Measurements from ENCODE around the gene CRACR2B.

DNA sequence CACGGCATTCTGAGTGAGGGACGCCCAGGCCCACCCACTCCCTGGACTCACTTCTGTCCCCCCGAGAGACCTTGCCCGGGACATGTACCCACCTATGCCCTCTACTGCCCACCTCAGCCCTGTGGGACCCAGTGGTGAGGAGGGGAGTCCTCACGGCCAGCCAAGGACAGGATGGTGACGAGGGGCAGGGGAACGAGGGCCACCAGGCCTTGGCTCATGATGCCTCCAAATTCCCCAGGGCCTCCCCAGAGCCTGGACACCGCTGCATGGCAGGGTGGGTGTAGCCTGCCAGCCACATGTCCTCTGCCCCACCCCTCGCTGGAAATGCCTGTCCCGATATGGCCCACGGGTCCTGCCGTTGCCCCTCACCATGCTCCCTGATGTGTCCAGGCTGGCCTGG lies 41.1 kb downstream of the CRACR2B start:
- TF ChIP-seq, protein P1, sequence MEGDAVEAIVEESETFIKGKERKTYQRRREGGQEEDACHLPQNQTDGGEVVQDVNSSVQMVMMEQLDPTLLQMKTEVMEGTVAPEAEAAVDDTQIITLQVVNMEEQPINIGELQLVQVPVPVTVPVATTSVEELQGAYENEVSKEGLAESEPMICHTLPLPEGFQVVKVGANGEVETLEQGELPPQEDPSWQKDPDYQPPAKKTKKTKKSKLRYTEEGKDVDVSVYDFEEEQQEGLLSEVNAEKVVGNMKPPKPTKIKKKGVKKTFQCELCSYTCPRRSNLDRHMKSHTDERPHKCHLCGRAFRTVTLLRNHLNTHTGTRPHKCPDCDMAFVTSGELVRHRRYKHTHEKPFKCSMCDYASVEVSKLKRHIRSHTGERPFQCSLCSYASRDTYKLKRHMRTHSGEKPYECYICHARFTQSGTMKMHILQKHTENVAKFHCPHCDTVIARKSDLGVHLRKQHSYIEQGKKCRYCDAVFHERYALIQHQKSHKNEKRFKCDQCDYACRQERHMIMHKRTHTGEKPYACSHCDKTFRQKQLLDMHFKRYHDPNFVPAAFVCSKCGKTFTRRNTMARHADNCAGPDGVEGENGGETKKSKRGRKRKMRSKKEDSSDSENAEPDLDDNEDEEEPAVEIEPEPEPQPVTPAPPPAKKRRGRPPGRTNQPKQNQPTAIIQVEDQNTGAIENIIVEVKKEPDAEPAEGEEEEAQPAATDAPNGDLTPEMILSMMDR (IDR thresholded peaks at IDR 0.05) = no peak
- no peak for TF ChIP-seq POLR2A (IDR thresholded peaks at IDR 0.05)
